ENCODE results near the gene IFT88.

The IFT88 gene

GRCh38 chr13:20536992-20537391, 30.0 kb upstream of the IFT88 start:
- DNase-seq, result no peak
- H3K27me3 ChIP-seq (replicated peaks; ENCODE audit: control insufficient read depth, insufficient read depth, low read length, poor library complexity, severe bottlenecking), result no peaks in the 10 kb centered on the region
- no peak overlapping the region for H3K4me3 ChIP-seq (ENCODE audit: insufficient read depth, low read depth, low read length, poor library complexity, severe bottlenecking)
- H3K36me3 ChIP-seq (ENCODE audit: control insufficient read depth, insufficient read depth, low read length), result no peaks in the 10 kb centered on the region
- H3K27ac ChIP-seq (ENCODE audit: insufficient read depth, low read length, poor library complexity, severe bottlenecking), result no peak overlapping the region
- H3K9me3 ChIP-seq (ENCODE audit: control insufficient read depth, low read length), result no peaks in the 10 kb centered on the region
- H3K4me1 ChIP-seq (ENCODE audit: control insufficient read depth, insufficient read depth, low read length, poor library complexity, severe bottlenecking), result no peaks in the 10 kb centered on the region

GRCh38 chr13:20544201-20544923, 22.6 kb upstream of the IFT88 start:
- no peaks in the 10 kb centered on the region for H3K36me3 ChIP-seq (ENCODE audit: control insufficient read depth, insufficient read depth, low read length)
- no peaks in the 10 kb centered on the region for H3K27me3 ChIP-seq (replicated peaks; ENCODE audit: control insufficient read depth, insufficient read depth, low read length, poor library complexity, severe bottlenecking)
- H3K9me3 ChIP-seq (ENCODE audit: control insufficient read depth, low read length), result no peaks in the 10 kb centered on the region
- no peak overlapping the region for H3K27ac ChIP-seq (ENCODE audit: insufficient read depth, low read length, poor library complexity, severe bottlenecking)
- peaks cover 4% of the 10 kb centered on the region for H3K4me1 ChIP-seq (ENCODE audit: control insufficient read depth, insufficient read depth, low read length, poor library complexity, severe bottlenecking)
- no peak overlapping the region for H3K4me3 ChIP-seq (ENCODE audit: insufficient read depth, low read depth, low read length, poor library complexity, severe bottlenecking)
- no peak for DNase-seq

GRCh38 chr13:20546556-20546955, 20.4 kb upstream of the IFT88 start:
- no peaks in the 10 kb centered on the region for H3K36me3 ChIP-seq (ENCODE audit: control insufficient read depth, insufficient read depth, low read length)
- H3K4me1 ChIP-seq (ENCODE audit: control insufficient read depth, insufficient read depth, low read length, poor library complexity, severe bottlenecking), result peaks cover 4% of the 10 kb centered on the region
- no peak for DNase-seq
- no peaks in the 10 kb centered on the region for H3K27me3 ChIP-seq (replicated peaks; ENCODE audit: control insufficient read depth, insufficient read depth, low read length, poor library complexity, severe bottlenecking)
- H3K27ac ChIP-seq (ENCODE audit: insufficient read depth, low read length, poor library complexity, severe bottlenecking), result no peak overlapping the region
- H3K4me3 ChIP-seq (ENCODE audit: insufficient read depth, low read depth, low read length, poor library complexity, severe bottlenecking), result no peak overlapping the region
- no peaks in the 10 kb centered on the region for H3K9me3 ChIP-seq (ENCODE audit: control insufficient read depth, low read length)

GRCh38 chr13:20547479-20547908, 19.5 kb upstream of the IFT88 start:
- H3K4me3 ChIP-seq (ENCODE audit: insufficient read depth, low read depth, low read length, poor library complexity, severe bottlenecking), result no peak overlapping the region
- H3K36me3 ChIP-seq (ENCODE audit: control insufficient read depth, insufficient read depth, low read length), result no peaks in the 10 kb centered on the region
- DNase-seq, result no peak
- no peaks in the 10 kb centered on the region for H3K9me3 ChIP-seq (ENCODE audit: control insufficient read depth, low read length)
- H3K4me1 ChIP-seq (ENCODE audit: control insufficient read depth, insufficient read depth, low read length, poor library complexity, severe bottlenecking), result peaks cover 4% of the 10 kb centered on the region
- H3K27me3 ChIP-seq (replicated peaks; ENCODE audit: control insufficient read depth, insufficient read depth, low read length, poor library complexity, severe bottlenecking), result no peaks in the 10 kb centered on the region
- H3K27ac ChIP-seq (ENCODE audit: insufficient read depth, low read length, poor library complexity, severe bottlenecking), result no peak overlapping the region

- DNase-seq, result no peak
- no peak overlapping the region for H3K4me3 ChIP-seq (ENCODE audit: insufficient read depth, low read depth, low read length, poor library complexity, severe bottlenecking)
- no peaks in the 10 kb centered on the region for H3K9me3 ChIP-seq (ENCODE audit: control insufficient read depth, low read length)
- H3K27ac ChIP-seq (ENCODE audit: insufficient read depth, low read length, poor library complexity, severe bottlenecking), result no peak overlapping the region
- no peaks in the 10 kb centered on the region for H3K27me3 ChIP-seq (replicated peaks; ENCODE audit: control insufficient read depth, insufficient read depth, low read length, poor library complexity, severe bottlenecking)
- H3K4me1 ChIP-seq (ENCODE audit: control insufficient read depth, insufficient read depth, low read length, poor library complexity, severe bottlenecking), result peaks cover 4% of the 10 kb centered on the region
- H3K36me3 ChIP-seq (ENCODE audit: control insufficient read depth, insufficient read depth, low read length), result no peaks in the 10 kb centered on the region
These were observed 16.2 kb upstream of the IFT88 start for GRCh38 chr13:20550799-20551198.

GRCh38 chr13:20553311-20553710, 13.6 kb upstream of the IFT88 start:
- no peak for DNase-seq
- no peak overlapping the region for H3K27ac ChIP-seq (ENCODE audit: insufficient read depth, low read length, poor library complexity, severe bottlenecking)
- H3K4me3 ChIP-seq (ENCODE audit: insufficient read depth, low read depth, low read length, poor library complexity, severe bottlenecking), result no peak overlapping the region

GRCh38 chr13:20558982-20559381, 8.0 kb upstream of the IFT88 start:
- no peak for DNase-seq
- H3K27me3 ChIP-seq (replicated peaks; ENCODE audit: control insufficient read depth, insufficient read depth, low read length, poor library complexity, severe bottlenecking), result no peaks in the 10 kb centered on the region
- no peaks in the 10 kb centered on the region for H3K36me3 ChIP-seq (ENCODE audit: control insufficient read depth, insufficient read depth, low read length)
- H3K9me3 ChIP-seq (ENCODE audit: control insufficient read depth, low read length), result no peaks in the 10 kb centered on the region
- no peak overlapping the region for H3K4me3 ChIP-seq (ENCODE audit: insufficient read depth, low read depth, low read length, poor library complexity, severe bottlenecking)
- no peaks in the 10 kb centered on the region for H3K4me1 ChIP-seq (ENCODE audit: control insufficient read depth, insufficient read depth, low read length, poor library complexity, severe bottlenecking)
- no peak overlapping the region for H3K27ac ChIP-seq (ENCODE audit: insufficient read depth, low read length, poor library complexity, severe bottlenecking)

More at GRCh38 chr13:20553311-20553710, 13.6 kb upstream of the IFT88 start:
- no peaks in the 10 kb centered on the region for H3K36me3 ChIP-seq (ENCODE audit: control insufficient read depth, insufficient read depth, low read length)
- H3K4me1 ChIP-seq (ENCODE audit: control insufficient read depth, insufficient read depth, low read length, poor library complexity, severe bottlenecking), result no peaks in the 10 kb centered on the region
- H3K27me3 ChIP-seq (replicated peaks; ENCODE audit: control insufficient read depth, insufficient read depth, low read length, poor library complexity, severe bottlenecking), result no peaks in the 10 kb centered on the region
- no peaks in the 10 kb centered on the region for H3K9me3 ChIP-seq (ENCODE audit: control insufficient read depth, low read length)

GRCh38 chr13:20559659-20560356, 7.1 kb upstream of the IFT88 start:
- Histone ChIP-seq H3K27ac (ENCODE audit: insufficient read depth, low read length, poor library complexity, severe bottlenecking) (no peak overlapping the region), H3K36me3 (ENCODE audit: control insufficient read depth, insufficient read depth, low read length) (no peaks in the 10 kb centered on the region), H3K27me3 (replicated peaks; ENCODE audit: control insufficient read depth, insufficient read depth, low read length, poor library complexity, severe bottlenecking) (no peaks in the 10 kb centered on the region), H3K4me1 (ENCODE audit: control insufficient read depth, insufficient read depth, low read length, poor library complexity, severe bottlenecking) (no peaks in the 10 kb centered on the region), H3K4me3 (ENCODE audit: insufficient read depth, low read depth, low read length, poor library complexity, severe bottlenecking) (no peak overlapping the region), H3K9me3 (ENCODE audit: control insufficient read depth, low read length) (no peaks in the 10 kb centered on the region)
- DNase-seq, result no peak

GRCh38 chr13:20561741-20562140, 5.2 kb upstream of the IFT88 start:
- no peak overlapping the region for H3K4me3 ChIP-seq (ENCODE audit: insufficient read depth, low read depth, low read length, poor library complexity, severe bottlenecking)

GRCh38 chr13:20565115-20565736, 1.7 kb upstream of the IFT88 start:
- Histone ChIP-seq H3K4me3 (ENCODE audit: insufficient read depth, low read depth, low read length, poor library complexity, severe bottlenecking) (no peak overlapping the region), H3K36me3 (ENCODE audit: control insufficient read depth, insufficient read depth, low read length) (no peaks in the 10 kb centered on the region), H3K27ac (ENCODE audit: insufficient read depth, low read length, poor library complexity, severe bottlenecking) (no peak overlapping the region), H3K27me3 (replicated peaks; ENCODE audit: control insufficient read depth, insufficient read depth, low read length, poor library complexity, severe bottlenecking) (no peaks in the 10 kb centered on the region), H3K4me1 (ENCODE audit: control insufficient read depth, insufficient read depth, low read length, poor library complexity, severe bottlenecking) (peaks cover 4% of the 10 kb centered on the region), H3K9me3 (ENCODE audit: control insufficient read depth, low read length) (no peaks in the 10 kb centered on the region)
- no peak for DNase-seq

More at GRCh38 chr13:20561741-20562140, 5.2 kb upstream of the IFT88 start:
- Histone ChIP-seq H3K9me3 (ENCODE audit: control insufficient read depth, low read length) (no peaks in the 10 kb centered on the region), H3K27me3 (replicated peaks; ENCODE audit: control insufficient read depth, insufficient read depth, low read length, poor library complexity, severe bottlenecking) (no peaks in the 10 kb centered on the region), H3K4me1 (ENCODE audit: control insufficient read depth, insufficient read depth, low read length, poor library complexity, severe bottlenecking) (no peaks in the 10 kb centered on the region), H3K27ac (ENCODE audit: insufficient read depth, low read length, poor library complexity, severe bottlenecking) (no peak overlapping the region), H3K36me3 (ENCODE audit: control insufficient read depth, insufficient read depth, low read length) (no peaks in the 10 kb centered on the region)
- no peak for DNase-seq
